Parathyroid adenoma (tissue), 2 donors: ENCODE results near the gene TNNC2.
"Not testable (repeated sequence)": the region's sequence is repeated elsewhere in the genome, so short reads cannot be mapped to it uniquely, and the experiment has no call there.

Experiments used
- H2AFZ ChIP-seq: fragments of 300-600 bp; sonication (generic); one replicate; pipeline ENCODE4 v1.7.0; 2017; ENCODE audit warnings: antibody characterized with exemption, mild to moderate bottlenecking
- H3K27ac ChIP-seq: fragments of 300-600 bp; sonication (generic); one replicate; pipeline ENCODE4 v1.7.0; 2017
- H3K27me3 ChIP-seq: fragments of 300-600 bp; sonication (generic); one replicate; pipeline ENCODE4 v1.7.0; 2017; ENCODE audit warnings: low read length; ENCODE audit not compliant: control insufficient read depth, insufficient read depth
- H3K36me3 ChIP-seq: fragments of 300-600 bp; sonication (generic); one replicate; pipeline ENCODE4 v1.7.0; 2017; ENCODE audit warnings: low read length; ENCODE audit not compliant: control insufficient read depth, insufficient read depth
- H3K4me1 ChIP-seq: fragments of 300-600 bp; sonication (generic); one replicate; pipeline ENCODE4 v1.7.0; 2017; ENCODE audit warnings: control low read depth
- H3K4me2 ChIP-seq: fragments of 300-600 bp; sonication (generic); one replicate; pipeline ENCODE4 v1.7.0; 2017; ENCODE audit warnings: low read length
- H3K4me3 ChIP-seq: fragments of 300-600 bp; sonication (generic); one replicate; pipeline ENCODE4 v1.7.0; 2017; ENCODE audit warnings: low read depth, low read length
- H3K79me2 ChIP-seq: fragments of 300-600 bp; sonication (generic); one replicate; pipeline ENCODE4 v1.7.0; 2017; ENCODE audit warnings: control low read depth
- H3K9ac ChIP-seq: fragments of 300-600 bp; sonication (generic); one replicate; pipeline ENCODE4 v1.7.0; 2017; ENCODE audit warnings: mild to moderate bottlenecking
- H3K9me3 ChIP-seq: fragments of 300-600 bp; sonication (generic); one replicate; pipeline ENCODE4 v1.7.0; 2017; ENCODE audit warnings: low read length; ENCODE audit not compliant: control insufficient read depth
- TF ChIP-seq, protein P1 (sequence below): fragments of 300-600 bp; sonication (generic); IDR thresholded peaks from one replicate; pipeline ENCODE4 v1.7.0; 2017; ENCODE audit warnings: antibody characterized with exemption, mild to moderate bottlenecking
- donor health status: primary hyperparathyroidism.

Gene TNNC2

GRCh38 chr20:45833030-45833882 is 6.1 kb upstream of the TNNC2 start, which contains the start of gene SNX21:
Gene SNX21, plus strand, starts transcription at chr20:45833799. Its CDS starts 121 bp downstream, at chr20:45833920.
- Histone ChIP-seq H3K36me3 (no peaks in the 10 kb centered on the region), H3K79me2 (no peaks in the 10 kb centered on the region), H3K4me1 (peaks cover 24% of the 10 kb centered on the region), H3K27me3 (no peaks in the 10 kb centered on the region), H3K9ac (peak within 1 kb of the TSS; percentile 51), H3K4me2 (peak within 1 kb of the TSS; percentile 99), H3K27ac (peak within 1 kb of the TSS; percentile 82), H2AFZ (peak within 1 kb of the TSS; percentile 92), H3K4me3 (peak within 1 kb of the TSS; percentile 77), H3K9me3 (no peaks in the 10 kb centered on the region)
- TF ChIP-seq, protein P1, sequence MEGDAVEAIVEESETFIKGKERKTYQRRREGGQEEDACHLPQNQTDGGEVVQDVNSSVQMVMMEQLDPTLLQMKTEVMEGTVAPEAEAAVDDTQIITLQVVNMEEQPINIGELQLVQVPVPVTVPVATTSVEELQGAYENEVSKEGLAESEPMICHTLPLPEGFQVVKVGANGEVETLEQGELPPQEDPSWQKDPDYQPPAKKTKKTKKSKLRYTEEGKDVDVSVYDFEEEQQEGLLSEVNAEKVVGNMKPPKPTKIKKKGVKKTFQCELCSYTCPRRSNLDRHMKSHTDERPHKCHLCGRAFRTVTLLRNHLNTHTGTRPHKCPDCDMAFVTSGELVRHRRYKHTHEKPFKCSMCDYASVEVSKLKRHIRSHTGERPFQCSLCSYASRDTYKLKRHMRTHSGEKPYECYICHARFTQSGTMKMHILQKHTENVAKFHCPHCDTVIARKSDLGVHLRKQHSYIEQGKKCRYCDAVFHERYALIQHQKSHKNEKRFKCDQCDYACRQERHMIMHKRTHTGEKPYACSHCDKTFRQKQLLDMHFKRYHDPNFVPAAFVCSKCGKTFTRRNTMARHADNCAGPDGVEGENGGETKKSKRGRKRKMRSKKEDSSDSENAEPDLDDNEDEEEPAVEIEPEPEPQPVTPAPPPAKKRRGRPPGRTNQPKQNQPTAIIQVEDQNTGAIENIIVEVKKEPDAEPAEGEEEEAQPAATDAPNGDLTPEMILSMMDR: no peak

GRCh38 chr20:45832619-45833018 is 5.5 kb upstream of the TNNC2 start:
- H3K9me3 ChIP-seq: no peaks in the 10 kb centered on the region
- no peak overlapping the region for H3K4me3 ChIP-seq
- H3K4me2 ChIP-seq: no peak overlapping the region
- H3K36me3 ChIP-seq: no peaks in the 10 kb centered on the region
- H2AFZ ChIP-seq: peak overlapping the region; percentile 92
- no peaks in the 10 kb centered on the region for H3K79me2 ChIP-seq
- peak overlapping the region; percentile 82 for H3K27ac ChIP-seq
- peaks cover 25% of the 10 kb centered on the region for H3K4me1 ChIP-seq
- no peak overlapping the region for H3K9ac ChIP-seq
- no peaks in the 10 kb centered on the region for H3K27me3 ChIP-seq
- TF ChIP-seq, protein P1: no peak

GRCh38 chr20:45829673-45830106 is 2.6 kb upstream of the TNNC2 start:
- not testable (repeated sequence) for H3K4me3 ChIP-seq, H3K4me2 ChIP-seq, H3K9ac ChIP-seq, H3K36me3 ChIP-seq, H3K27me3 ChIP-seq, H3K27ac ChIP-seq, H3K9me3 ChIP-seq, H2AFZ ChIP-seq, H3K79me2 ChIP-seq
- H3K4me1 ChIP-seq: peaks cover 14% of the 10 kb centered on the region

- Histone ChIP-seq H3K36me3 (no peaks in the 10 kb centered on the region), H2AFZ (peak overlapping the region; percentile 63), H3K9me3 (no peaks in the 10 kb centered on the region), H3K4me1 (peaks cover 18% of the 10 kb centered on the region), H3K4me2 (no peak overlapping the region), H3K79me2 (no peaks in the 10 kb centered on the region), H3K27me3 (no peaks in the 10 kb centered on the region), H3K27ac (peak overlapping the region; percentile 67), H3K9ac (no peak overlapping the region), H3K4me3 (no peak overlapping the region)
- TF ChIP-seq, protein P1: no peak
Measured at GRCh38 chr20:45828589-45828988, 1.5 kb upstream of the TNNC2 start.

GRCh38 chr20:45827712-45828111 is 600 bp upstream of the TNNC2 start:
- no peak overlapping the region for H3K4me2 ChIP-seq
- no peak overlapping the region for H2AFZ ChIP-seq
- H3K9ac ChIP-seq: no peak overlapping the region
- H3K27ac ChIP-seq: no peak overlapping the region
- H3K4me3 ChIP-seq: no peak overlapping the region
- H3K4me1 ChIP-seq: peaks cover 13% of the 10 kb centered on the region
- no peaks in the 10 kb centered on the region for H3K9me3 ChIP-seq
- TF ChIP-seq, protein P1: no peak
- no peaks in the 10 kb centered on the region for H3K79me2 ChIP-seq
- no peaks in the 10 kb centered on the region for H3K27me3 ChIP-seq
- H3K36me3 ChIP-seq: no peaks in the 10 kb centered on the region
